GM19025 (cell line): ENCODE measurements around the gene SLC22A3.

Experiments
- ATAC-seq: cut with Tn5 transposase; IDR thresholded peaks from one replicate; pipeline ENCODE4 v1.9.1; 2021; ENCODE audit warnings: mild to moderate bottlenecking, low read depth, moderate library complexity; ENCODE audit not compliant: unreplicated experiment

Gene SLC22A3

GRCh38 chr6:160333101-160333500, 15.1 kb upstream of the SLC22A3 start:
- no peak for ATAC-seq

- no peak for ATAC-seq
Measured at GRCh38 chr6:160333841-160334240, 14.3 kb upstream of the SLC22A3 start.

GRCh38 chr6:160336200-160336599, 12.0 kb upstream of the SLC22A3 start:
- ATAC-seq, result no peak

- no peak for ATAC-seq
Measured at GRCh38 chr6:160337301-160337700, 10.9 kb upstream of the SLC22A3 start.

- ATAC-seq, result no peak
Measured at GRCh38 chr6:160337991-160338390, 10.2 kb upstream of the SLC22A3 start.

- ATAC-seq, result no peak
Measured at GRCh38 chr6:160343144-160343543, 5.0 kb upstream of the SLC22A3 start.

GRCh38 chr6:160344271-160344670, 3.9 kb upstream of the SLC22A3 start:
- no peak for ATAC-seq

- ATAC-seq, result no peak
Measured at GRCh38 chr6:160347259-160348222, 637 bp upstream of the SLC22A3 start.

- ATAC-seq, result no peak
Measured at GRCh38 chr6:160349020-160349441, 853 bp downstream of the SLC22A3 start.

GRCh38 chr6:160349814-160350350, 1.7 kb downstream of the SLC22A3 start:
- ATAC-seq, result no peak

GRCh38 chr6:160353950-160354496, 5.8 kb downstream of the SLC22A3 start:
- no peak for ATAC-seq

- ATAC-seq, result no peak
Measured at GRCh38 chr6:160355001-160355400, 6.8 kb downstream of the SLC22A3 start.

- ATAC-seq, result no peak
Measured at GRCh38 chr6:160356074-160356744, 8.0 kb downstream of the SLC22A3 start.

- no peak for ATAC-seq
Measured at GRCh38 chr6:160357088-160357487, 8.9 kb downstream of the SLC22A3 start.

GRCh38 chr6:160358225-160359119, 10.3 kb downstream of the SLC22A3 start:
- no peak for ATAC-seq

- ATAC-seq, result no peak
Measured at GRCh38 chr6:160360955-160361354, 12.8 kb downstream of the SLC22A3 start.

- ATAC-seq, result no peak
Measured at GRCh38 chr6:160362556-160362955, 14.4 kb downstream of the SLC22A3 start.

GRCh38 chr6:160363016-160363996, 15.1 kb downstream of the SLC22A3 start:
- no peak for ATAC-seq

GRCh38 chr6:160365117-160365516, 16.9 kb downstream of the SLC22A3 start:
- ATAC-seq, result no peak
